Measurements from ENCODE around the gene MYOD1. TPM values are rescaled to one million over a fixed set of nuclear protein-coding genes. Genes with fewer than 3 reads are reported as not detected.

Gene MYOD1
- total RNA-seq, 1 experiment from 2014 or later = not detected

GRCh38 chr11:17745023-17745772, 25.8 kb downstream of the MYOD1 start:
- Histone ChIP-seq H3K79me2 (ENCODE audit: low read length) (no peaks in the 10 kb centered on the region), H3K4me3 (ENCODE audit: low read length) (no peak overlapping the region), H3K36me3 (ENCODE audit: low read depth, low read length) (no peaks in the 10 kb centered on the region), H3K4me2 (ENCODE audit: low read length) (no peak overlapping the region), H2AFZ (ENCODE audit: low read length) (no peak overlapping the region), H3F3A (ENCODE audit: low read length, unreplicated experiment) (no peaks in the 10 kb centered on the region), H4K20me1 (ENCODE audit: low read length) (no peaks in the 10 kb centered on the region), H3K4me1 (ENCODE audit: insufficient read depth, low read length) (peaks cover 15% of the 10 kb centered on the region), H3K27ac (ENCODE audit: low read length) (no peak overlapping the region), H3K9ac (ENCODE audit: low read length) (no peak overlapping the region), H3K9me3 (ENCODE audit: low read length) (no peaks in the 10 kb centered on the region), H3K27me3 (ENCODE audit: low read length) (no peaks in the 10 kb centered on the region), H3K9me2 (replicated peaks; ENCODE audit: low read length) (no peaks in the 10 kb centered on the region)
- TF ChIP-seq CTCF (conservative IDR thresholded peaks at IDR 0.05; ENCODE audit: low read depth, low read length) = no peak
- no peak for TF ChIP-seq EZH2phosphoT487 (IDR thresholded peaks at IDR 0.05; ENCODE audit: borderline replicate concordance, low read length)
- TF ChIP-seq EZH2 (IDR thresholded peaks at IDR 0.05; ENCODE audit: low read length, unreplicated experiment) = no peak
- ATAC-seq (no peak), DNase-seq (no peak)
- no TSS peak for BruUV-seq (replicated peaks)
- CTCF ChIA-PET = no interaction called here
- POLR2A ChIA-PET (ENCODE audit: unreplicated experiment) = no interaction called here
- intact Hi-C loops (cut with micrococcal nuclease) = no loop called here

GRCh38 chr11:17746096-17746495, 26.7 kb downstream of the MYOD1 start:
- no peak for TF ChIP-seq EZH2 (IDR thresholded peaks at IDR 0.05; ENCODE audit: low read length, unreplicated experiment)
- TF ChIP-seq EZH2phosphoT487 (IDR thresholded peaks at IDR 0.05; ENCODE audit: borderline replicate concordance, low read length) = no peak
- TF ChIP-seq CTCF (conservative IDR thresholded peaks at IDR 0.05; ENCODE audit: low read depth, low read length) = no peak
- H3F3A ChIP-seq (ENCODE audit: low read length, unreplicated experiment) = no peaks in the 10 kb centered on the region
- no peak overlapping the region for H2AFZ ChIP-seq (ENCODE audit: low read length)
- no peaks in the 10 kb centered on the region for H3K79me2 ChIP-seq (ENCODE audit: low read length)
- DNase-seq (no peak), ATAC-seq (no peak)
- H3K4me2 ChIP-seq (ENCODE audit: low read length) = no peak overlapping the region
- ChIA-PET CTCF (no interaction called here), POLR2A (ENCODE audit: unreplicated experiment) (no interaction called here)
- no peaks in the 10 kb centered on the region for H3K27me3 ChIP-seq (ENCODE audit: low read length)
- no peaks in the 10 kb centered on the region for H3K9me2 ChIP-seq (replicated peaks; ENCODE audit: low read length)
- peaks cover 15% of the 10 kb centered on the region for H3K4me1 ChIP-seq (ENCODE audit: insufficient read depth, low read length)
- BruUV-seq (replicated peaks) = no TSS peak
- H3K9me3 ChIP-seq (ENCODE audit: low read length) = no peaks in the 10 kb centered on the region
- no peaks in the 10 kb centered on the region for H3K36me3 ChIP-seq (ENCODE audit: low read depth, low read length)
- no peak overlapping the region for H3K9ac ChIP-seq (ENCODE audit: low read length)
- H3K4me3 ChIP-seq (ENCODE audit: low read length) = no peak overlapping the region
- H4K20me1 ChIP-seq (ENCODE audit: low read length) = no peaks in the 10 kb centered on the region
- intact Hi-C loops (cut with micrococcal nuclease) = no loop called here
- H3K27ac ChIP-seq (ENCODE audit: low read length) = no peak overlapping the region

- BruUV-seq (replicated peaks) = no TSS peak
- no peak overlapping the region for H2AFZ ChIP-seq (ENCODE audit: low read length)
- no peak overlapping the region for H3K4me3 ChIP-seq (ENCODE audit: low read length)
- no peaks in the 10 kb centered on the region for H3K36me3 ChIP-seq (ENCODE audit: low read depth, low read length)
- TF ChIP-seq EZH2phosphoT487 (IDR thresholded peaks at IDR 0.05; ENCODE audit: borderline replicate concordance, low read length) (no peak), CTCF (conservative IDR thresholded peaks at IDR 0.05; ENCODE audit: low read depth, low read length) (no peak), EZH2 (IDR thresholded peaks at IDR 0.05; ENCODE audit: low read length, unreplicated experiment) (no peak)
- no peaks in the 10 kb centered on the region for H3K9me2 ChIP-seq (replicated peaks; ENCODE audit: low read length)
- no peak overlapping the region for H3K27ac ChIP-seq (ENCODE audit: low read length)
- no peaks in the 10 kb centered on the region for H4K20me1 ChIP-seq (ENCODE audit: low read length)
- no peaks in the 10 kb centered on the region for H3K9me3 ChIP-seq (ENCODE audit: low read length)
- peaks cover 15% of the 10 kb centered on the region for H3K4me1 ChIP-seq (ENCODE audit: insufficient read depth, low read length)
- intact Hi-C loops (cut with micrococcal nuclease) = no loop called here
- H3K27me3 ChIP-seq (ENCODE audit: low read length) = peaks cover 5% of the 10 kb centered on the region; the same call in 1 of the 2 replicates
- ChIA-PET POLR2A (ENCODE audit: unreplicated experiment) (no interaction called here), CTCF (no interaction called here)
- ATAC-seq (no peak), DNase-seq (peak; percentile 29)
- H3K79me2 ChIP-seq (ENCODE audit: low read length) = no peaks in the 10 kb centered on the region
- no peak overlapping the region for H3K9ac ChIP-seq (ENCODE audit: low read length)
- no peaks in the 10 kb centered on the region for H3F3A ChIP-seq (ENCODE audit: low read length, unreplicated experiment)
- H3K4me2 ChIP-seq (ENCODE audit: low read length) = no peak overlapping the region
Observed at GRCh38 chr11:17747131-17747955, 28.0 kb downstream of the MYOD1 start.

All from PC-3 (cell line).